Smooth muscle cell (in vitro differentiated cells): ENCODE data around the gene ITGB3. TPM values are rescaled to one million over a fixed set of nuclear protein-coding genes. Genes with fewer than 3 reads are reported as not detected.
A peak's percentile ranks its signal among the peaks of the same experiment; 100 is the strongest.

ENCODE experiments used
- DNase-seq: peaks from one replicate; lab custom pipeline; 2025; ENCODE audit not compliant: unreplicated experiment; lab: John Stamatoyannopoulos, UW
- H2AFZ ChIP-seq: fragments of 200-600 bp; sonication (generic); 2 replicates; pipeline ENCODE4 v1.6.0; 2016; ENCODE audit warnings: antibody characterized with exemption, low read depth, mild to moderate bottlenecking
- H3F3A ChIP-seq: fragments of 200-600 bp; sonication (generic); 2 replicates; pipeline ENCODE4 v1.6.0; 2017; ENCODE audit warnings: antibody characterized with exemption, low read depth
- H3K27ac ChIP-seq: fragments of 200-600 bp; sonication (generic); 2 replicates; pipeline ENCODE4 v1.5.1; 2016; ENCODE audit warnings: low read depth, mild to moderate bottlenecking
- H3K27me3 ChIP-seq: fragments of 200-600 bp; sonication (generic); 2 replicates; pipeline ENCODE4 v1.6.1; 2016; ENCODE audit warnings: low read depth, mild to moderate bottlenecking
- H3K36me3 ChIP-seq: fragments of 200-600 bp; sonication (generic); 2 replicates; pipeline ENCODE4 v1.5.1; 2016; ENCODE audit warnings: low read depth
- H3K4me1 ChIP-seq: fragments of 200-600 bp; sonication (generic); 2 replicates; pipeline ENCODE4 v1.5.1; 2016; ENCODE audit warnings: low read depth
- H3K4me2 ChIP-seq: fragments of 200-600 bp; sonication (generic); 2 replicates; pipeline ENCODE4 v1.6.0; 2016; ENCODE audit warnings: mild to moderate bottlenecking
- H3K4me3 ChIP-seq: fragments of 200-600 bp; sonication (generic); 2 replicates; pipeline ENCODE4 v1.5.1; 2016; ENCODE audit warnings: mild to moderate bottlenecking
- H3K79me2 ChIP-seq: fragments of 200-600 bp; sonication (generic); 2 replicates; pipeline ENCODE4 v1.6.0; 2016; ENCODE audit warnings: low read depth, mild to moderate bottlenecking
- H3K9ac ChIP-seq: fragments of 200-600 bp; sonication (generic); 2 replicates; pipeline ENCODE4 v1.6.0; 2016; ENCODE audit warnings: low read depth
- H3K9me3 ChIP-seq: fragments of 200-600 bp; sonication (generic); replicated peaks from 2 replicates; pipeline ENCODE4 v1.5.1; 2016; ENCODE audit warnings: low read depth
- H4K20me1 ChIP-seq: fragments of 200-600 bp; sonication (generic); 2 replicates; pipeline ENCODE4 v1.6.0; 2016; ENCODE audit warnings: low read depth
- WGBS: methylation state at CpG from one replicate; pipeline ENCODE4 v1.1.7; 2016; ENCODE audit warnings: low lambda C conversion rate; 5-methylcytosine and 5-hydroxymethylcytosine counted together
- polyA plus RNA-seq: library from polyadenylated mRNA; unstranded; fragments of >200 nt; fragmentation: Nextera tagmentation; extraction: Ambion mirVana; gene quantifications from 2 replicates; pipeline ENCODE4 v1.2.1, GENCODE V29; 2016
- total RNA-seq: library from RNA; depleted of rRNA; stranded (reverse); fragments of >200 nt; gene quantifications from 2 replicates; pipeline ENCODE4 v1.2.3, GENCODE V29; 2014
- TF ChIP-seq, protein P1 (sequence below): fragments of 200-600 bp; sonication (generic); IDR thresholded peaks from 2 replicates; pipeline ENCODE4 v1.5.1; 2017; ENCODE audit warnings: borderline replicate concordance, mild to moderate bottlenecking, antibody characterized with exemption; ENCODE audit not compliant: insufficient read depth, poor library complexity, severe bottlenecking

ITGB3 gene
- total and polyA plus RNA-seq, 2 experiments from 2014 or later = 3.9 to 7.9 TPM

DNA sequence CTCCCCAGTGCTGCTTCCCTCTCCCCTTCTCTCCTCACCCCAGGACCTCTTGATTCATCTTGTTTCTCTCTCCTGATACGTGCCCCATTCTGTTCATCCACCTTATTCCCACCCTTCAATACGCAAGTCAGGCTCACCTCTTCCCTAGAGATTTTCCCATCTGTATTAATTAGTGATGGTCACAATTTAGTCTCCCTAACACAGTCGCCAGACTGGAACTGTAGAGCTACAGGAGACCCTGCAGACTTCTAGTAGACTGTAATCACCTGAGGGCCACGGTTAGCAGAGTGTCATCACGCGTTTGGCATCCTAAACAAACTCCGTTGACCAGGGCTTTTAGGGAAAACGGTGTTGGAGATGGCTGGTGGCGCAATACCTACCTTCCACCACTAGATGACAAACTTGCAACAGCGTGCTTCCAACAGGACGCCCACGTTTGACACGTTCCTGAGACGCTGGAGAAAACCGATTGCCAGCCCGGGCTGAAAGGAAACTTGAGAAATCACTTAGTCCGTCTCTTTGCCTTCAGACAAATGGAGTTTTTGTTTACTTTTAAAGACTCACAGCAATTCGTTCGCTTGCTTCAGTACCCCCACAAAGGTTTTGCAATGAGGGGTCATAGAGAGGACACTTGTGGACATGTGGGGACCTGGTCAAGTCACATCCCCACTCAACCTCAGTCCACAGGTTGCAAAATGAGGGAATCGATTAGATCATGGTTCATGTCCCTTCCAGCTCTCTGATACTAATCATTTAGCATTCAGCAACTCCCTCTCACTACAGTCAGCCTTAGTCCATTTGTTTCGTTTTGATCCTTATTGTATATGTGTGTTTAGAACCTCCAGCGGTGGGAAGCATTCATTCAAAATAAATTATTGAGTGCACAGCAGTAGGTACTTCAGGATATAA lies 23.8 kb upstream of the ITGB3 start:
- Histone ChIP-seq H3K4me3 (peak overlapping the region; percentile 39), H3K79me2 (no peaks in the 10 kb centered on the region), H3K4me2 (peak overlapping the region; percentile 82), H2AFZ (peak overlapping the region; percentile 87), H3K27ac (peak overlapping the region; percentile 49), H3K4me1 (no peaks in the 10 kb centered on the region), H3F3A (no peaks in the 10 kb centered on the region), H4K20me1 (no peaks in the 10 kb centered on the region), H3K9me3 (no peaks in the 10 kb centered on the region), H3K9ac (peak overlapping the region; percentile 50), H3K27me3 (no peaks in the 10 kb centered on the region), H3K36me3 (no peaks in the 10 kb centered on the region)
- DNase-seq = peak; percentile 42
- WGBS = 19% methylated on average over 22 of the region's 22 CpGs
- TF ChIP-seq, protein P1, sequence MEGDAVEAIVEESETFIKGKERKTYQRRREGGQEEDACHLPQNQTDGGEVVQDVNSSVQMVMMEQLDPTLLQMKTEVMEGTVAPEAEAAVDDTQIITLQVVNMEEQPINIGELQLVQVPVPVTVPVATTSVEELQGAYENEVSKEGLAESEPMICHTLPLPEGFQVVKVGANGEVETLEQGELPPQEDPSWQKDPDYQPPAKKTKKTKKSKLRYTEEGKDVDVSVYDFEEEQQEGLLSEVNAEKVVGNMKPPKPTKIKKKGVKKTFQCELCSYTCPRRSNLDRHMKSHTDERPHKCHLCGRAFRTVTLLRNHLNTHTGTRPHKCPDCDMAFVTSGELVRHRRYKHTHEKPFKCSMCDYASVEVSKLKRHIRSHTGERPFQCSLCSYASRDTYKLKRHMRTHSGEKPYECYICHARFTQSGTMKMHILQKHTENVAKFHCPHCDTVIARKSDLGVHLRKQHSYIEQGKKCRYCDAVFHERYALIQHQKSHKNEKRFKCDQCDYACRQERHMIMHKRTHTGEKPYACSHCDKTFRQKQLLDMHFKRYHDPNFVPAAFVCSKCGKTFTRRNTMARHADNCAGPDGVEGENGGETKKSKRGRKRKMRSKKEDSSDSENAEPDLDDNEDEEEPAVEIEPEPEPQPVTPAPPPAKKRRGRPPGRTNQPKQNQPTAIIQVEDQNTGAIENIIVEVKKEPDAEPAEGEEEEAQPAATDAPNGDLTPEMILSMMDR = peak; percentile 91

DNA sequence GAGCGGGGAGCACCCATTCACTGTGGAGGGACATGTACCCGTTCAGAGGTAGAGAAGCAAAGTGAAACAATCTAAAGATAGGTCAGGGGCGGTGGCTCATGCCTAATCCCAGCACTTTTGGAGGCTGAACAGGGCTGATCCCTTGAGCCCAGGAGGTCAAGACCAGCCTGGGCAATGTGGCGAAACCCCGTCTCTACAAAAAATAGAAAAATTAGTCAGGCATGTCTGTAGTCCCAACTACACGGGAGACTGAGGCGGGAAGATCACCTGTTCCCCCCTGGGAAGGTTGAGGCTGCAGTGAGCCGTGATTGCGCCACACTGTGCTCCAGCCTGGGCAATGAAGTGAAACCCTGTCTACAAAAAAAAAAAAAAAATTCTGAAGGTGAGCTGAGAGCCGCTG lies 22.8 kb upstream of the ITGB3 start:
- Histone ChIP-seq H3K4me1 (no peaks in the 10 kb centered on the region), H3K27me3 (no peaks in the 10 kb centered on the region), H3F3A (no peaks in the 10 kb centered on the region), H2AFZ (no peak overlapping the region), H3K27ac (no peak overlapping the region), H3K9me3 (no peaks in the 10 kb centered on the region), H3K79me2 (no peaks in the 10 kb centered on the region), H4K20me1 (no peaks in the 10 kb centered on the region), H3K9ac (no peak overlapping the region), H3K4me3 (no peak overlapping the region), H3K4me2 (no peak overlapping the region), H3K36me3 (no peaks in the 10 kb centered on the region)
- TF ChIP-seq, protein P1 = no peak
- 92% methylated on average over 10 of the region's 10 CpGs for WGBS
- DNase-seq = no peak

DNA sequence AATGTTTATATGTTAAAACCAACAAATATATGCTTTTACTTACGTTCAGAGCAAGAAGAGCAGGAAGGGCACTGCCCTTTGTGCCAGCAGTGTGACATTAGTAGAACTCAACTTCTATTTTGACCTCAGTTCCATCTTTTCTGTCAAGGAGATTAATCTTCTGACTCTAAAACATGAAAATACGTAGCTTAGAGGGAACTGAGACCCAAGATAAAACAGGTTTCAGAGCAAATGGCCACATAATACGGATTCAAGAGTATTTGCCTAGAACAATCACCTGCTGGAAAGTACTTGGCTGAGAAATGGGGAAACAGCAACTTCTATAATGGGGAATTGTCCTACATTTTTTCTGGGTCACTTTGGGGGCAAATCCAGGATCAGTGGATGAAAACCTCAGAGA lies 22.3 kb upstream of the ITGB3 start:
- Histone ChIP-seq H3K27me3 (no peaks in the 10 kb centered on the region), H3K4me1 (no peaks in the 10 kb centered on the region), H3K9me3 (no peaks in the 10 kb centered on the region), H3K79me2 (no peaks in the 10 kb centered on the region), H3K4me3 (no peak overlapping the region), H3K9ac (no peak overlapping the region), H2AFZ (no peak overlapping the region), H3K36me3 (no peaks in the 10 kb centered on the region), H3F3A (no peaks in the 10 kb centered on the region), H3K27ac (no peak overlapping the region), H3K4me2 (no peak overlapping the region), H4K20me1 (no peaks in the 10 kb centered on the region)
- DNase-seq = no peak
- TF ChIP-seq, protein P1 = no peak
- WGBS = 92% methylated on average over 3 of the region's 3 CpGs
